ENCODE results near the gene HLA-DRA. TPM values are rescaled to one million over a fixed set of nuclear protein-coding genes. Genes with fewer than 3 reads are reported as not detected.
"Not testable (repeated sequence)": the region's sequence is repeated elsewhere in the genome, so short reads cannot be mapped to it uniquely, and the experiment has no call there.

Gene HLA-DRA
- total RNA-seq, 1 donor from 2014 or later = 3.9 TPM

GRCh38 chr6:32432050-32432450, 7.6 kb upstream of the HLA-DRA start:
- no peak for DNase-seq

GRCh38 chr6:32433950-32434349, 5.7 kb upstream of the HLA-DRA start:
- DNase-seq = not testable (repeated sequence)

- DNase-seq = no peak
Measured at GRCh38 chr6:32436186-32436585, 3.5 kb upstream of the HLA-DRA start.

- no peak for DNase-seq
Measured at GRCh38 chr6:32436995-32437836, 2.5 kb upstream of the HLA-DRA start.

- no peak for DNase-seq
Measured at GRCh38 chr6:32439139-32439538, 548 bp upstream of the HLA-DRA start.

- no peak for DNase-seq
Measured at GRCh38 chr6:32442243-32442667, 2.6 kb downstream of the HLA-DRA start.

GRCh38 chr6:32442977-32443552, 3.4 kb downstream of the HLA-DRA start:
- DNase-seq = no peak

GRCh38 chr6:32444433-32444832, 4.7 kb downstream of the HLA-DRA start:
- DNase-seq = no peak

- DNase-seq = no peak
Measured at GRCh38 chr6:32445321-32445854, 5.7 kb downstream of the HLA-DRA start.

- DNase-seq = no peak
Measured at GRCh38 chr6:32447932-32448331, 8.2 kb downstream of the HLA-DRA start.

- DNase-seq = no peak
Measured at GRCh38 chr6:32449088-32449736, 9.5 kb downstream of the HLA-DRA start.

- DNase-seq = no peak
Measured at GRCh38 chr6:32457054-32457453, 17.4 kb downstream of the HLA-DRA start.

- no peak for DNase-seq
Measured at GRCh38 chr6:32459781-32460424, 20.2 kb downstream of the HLA-DRA start.

- no peak for DNase-seq
Measured at GRCh38 chr6:32460528-32460927, 20.8 kb downstream of the HLA-DRA start.

- no peak for DNase-seq
Measured at GRCh38 chr6:32461493-32461892, 21.8 kb downstream of the HLA-DRA start.

- no peak for DNase-seq
Measured at GRCh38 chr6:32462609-32463008, 22.9 kb downstream of the HLA-DRA start.

GRCh38 chr6:32467743-32468503, 28.2 kb downstream of the HLA-DRA start:
- DNase-seq = not testable (repeated sequence)

GRCh38 chr6:32472781-32473375, 33.2 kb downstream of the HLA-DRA start:
- no peak for DNase-seq

GRCh38 chr6:32473376-32474348, 34.0 kb downstream of the HLA-DRA start:
- not testable (repeated sequence) for DNase-seq

Data from occipital lobe (tissue), 2 donors.